HG03439 (cell line): ENCODE measurements around the gene GAB2.
"Not testable (repeated sequence)": the region's sequence is repeated elsewhere in the genome, so short reads cannot be mapped to it uniquely, and the experiment has no call there.

ENCODE experiments used
- ATAC-seq: cut with Tn5 transposase; IDR thresholded peaks from one replicate; pipeline ENCODE4 v1.9.1; 2021; ENCODE audit warnings: mild to moderate bottlenecking, moderate library complexity; ENCODE audit not compliant: unreplicated experiment

GAB2 gene

GRCh38 chr11:78289552-78290292 is 127.9 kb downstream of the GAB2 start:
- ATAC-seq, result no peak

GRCh38 chr11:78284260-78284659 is 133.4 kb downstream of the GAB2 start:
- ATAC-seq, result no peak

GRCh38 chr11:78282821-78283220 is 134.8 kb downstream of the GAB2 start:
- ATAC-seq, result no peak

- ATAC-seq, result no peak
These were observed 136.1 kb downstream of the GAB2 start for GRCh38 chr11:78281511-78281910.

- no peak for ATAC-seq
These were observed 140.2 kb downstream of the GAB2 start for GRCh38 chr11:78277314-78277994.

- no peak for ATAC-seq
These were observed 141.3 kb downstream of the GAB2 start for GRCh38 chr11:78276311-78276710.

GRCh38 chr11:78274739-78275138 is 142.9 kb downstream of the GAB2 start:
- ATAC-seq, result no peak

- not testable (repeated sequence) for ATAC-seq
These were observed 144.9 kb downstream of the GAB2 start for GRCh38 chr11:78272625-78273269.

GRCh38 chr11:78271801-78272200 is 145.8 kb downstream of the GAB2 start:
- not testable (repeated sequence) for ATAC-seq

GRCh38 chr11:78270971-78271370 is 146.6 kb downstream of the GAB2 start:
- no peak for ATAC-seq

- no peak for ATAC-seq
These were observed 147.8 kb downstream of the GAB2 start for GRCh38 chr11:78269806-78270205.

GRCh38 chr11:78268591-78269410 is 148.8 kb downstream of the GAB2 start:
- ATAC-seq, result no peak

- ATAC-seq, result no peak
These were observed 151.2 kb downstream of the GAB2 start for GRCh38 chr11:78266451-78266850.

- ATAC-seq, result no peak
These were observed 152.3 kb downstream of the GAB2 start for GRCh38 chr11:78265326-78265725.

- no peak for ATAC-seq
These were observed 154.9 kb downstream of the GAB2 start for GRCh38 chr11:78262691-78263090.

- no peak for ATAC-seq
These were observed 155.4 kb downstream of the GAB2 start for GRCh38 chr11:78262238-78262637.

GRCh38 chr11:78261828-78262227 is 155.8 kb downstream of the GAB2 start:
- no peak for ATAC-seq

GRCh38 chr11:78261367-78261766 is 156.3 kb downstream of the GAB2 start:
- no peak for ATAC-seq

GRCh38 chr11:78259777-78260487 is 157.7 kb downstream of the GAB2 start:
- ATAC-seq, result no peak

- no peak for ATAC-seq
These were observed 160.0 kb downstream of the GAB2 start for GRCh38 chr11:78257654-78258053.
